Kasumi-1 (cell line): ENCODE results near the gene PM20D1.
A peak's percentile ranks its signal among the peaks of the same experiment; 100 is the strongest.
"Not testable (repeated sequence)": the region's sequence is repeated elsewhere in the genome, so short reads cannot be mapped to it uniquely, and the experiment has no call there.

ENCODE experiments used
- DNase-seq, 2 experiments: peaks; one replicate each; lab custom pipeline; 2025; lab: John Stamatoyannopoulos, UW

The PM20D1 gene

GRCh38 chr1:205849619-205850355 is at the start of gene PM20D1:
TSS of gene PM20D1 (minus strand) at chr1:205850132. CDS start at chr1:205850072, 60 bp downstream.
- no peak for DNase-seq

- no peak for DNase-seq
These were observed 46.4 kb upstream of the PM20D1 start for GRCh38 chr1:205896351-205896750.

- not testable (repeated sequence) for DNase-seq
These were observed 44.2 kb upstream of the PM20D1 start for GRCh38 chr1:205894119-205894518.

GRCh38 chr1:205892175-205892574 is 42.2 kb upstream of the PM20D1 start:
- not testable (repeated sequence) for DNase-seq

- not testable (repeated sequence) for DNase-seq
These were observed 41.5 kb upstream of the PM20D1 start for GRCh38 chr1:205891481-205891880.

GRCh38 chr1:205890631-205891030 is 40.7 kb upstream of the PM20D1 start:
- DNase-seq, result not testable (repeated sequence)

- not testable (repeated sequence) for DNase-seq
These were observed 39.8 kb upstream of the PM20D1 start for GRCh38 chr1:205889706-205890105.

GRCh38 chr1:205889006-205889405 is 39.1 kb upstream of the PM20D1 start:
- DNase-seq, result not testable (repeated sequence)

GRCh38 chr1:205883792-205884191 is 33.9 kb upstream of the PM20D1 start:
- DNase-seq, result no peak

GRCh38 chr1:205880923-205881322 is 31.0 kb upstream of the PM20D1 start:
- DNase-seq, result no peak

GRCh38 chr1:205879974-205880373 is 30.0 kb upstream of the PM20D1 start:
- DNase-seq, result no peak

- peak; percentile 14 to 36 for DNase-seq
These were observed 28.1 kb upstream of the PM20D1 start for GRCh38 chr1:205878026-205878425.

GRCh38 chr1:205873148-205873547 is 23.2 kb upstream of the PM20D1 start:
- DNase-seq, result not testable (repeated sequence)

- DNase-seq, result no peak
These were observed 20.3 kb upstream of the PM20D1 start for GRCh38 chr1:205870236-205870635.

GRCh38 chr1:205861540-205861939 is 11.6 kb upstream of the PM20D1 start:
- no peak for DNase-seq

GRCh38 chr1:205858141-205858961 is 8.4 kb upstream of the PM20D1 start:
- no peak for DNase-seq

- not testable (repeated sequence) for DNase-seq
These were observed 7.6 kb upstream of the PM20D1 start for GRCh38 chr1:205857501-205857900.

GRCh38 chr1:205856433-205856832 is 6.5 kb upstream of the PM20D1 start:
- DNase-seq, result no peak

- no peak for DNase-seq
These were observed 3.0 kb upstream of the PM20D1 start for GRCh38 chr1:205852969-205853368.

- DNase-seq, result no peak
These were observed 2.1 kb upstream of the PM20D1 start for GRCh38 chr1:205851993-205852392.

- no peak for DNase-seq
These were observed 6.7 kb downstream of the PM20D1 start for GRCh38 chr1:205843036-205843859.

- no peak for DNase-seq
These were observed 7.7 kb downstream of the PM20D1 start for GRCh38 chr1:205842229-205842628.
